ENCODE measurements around the gene SRSF5.
"Not testable (repeated sequence)": the region's sequence is repeated elsewhere in the genome, so short reads cannot be mapped to it uniquely, and the experiment has no call there.

SRSF5 gene

DNA sequence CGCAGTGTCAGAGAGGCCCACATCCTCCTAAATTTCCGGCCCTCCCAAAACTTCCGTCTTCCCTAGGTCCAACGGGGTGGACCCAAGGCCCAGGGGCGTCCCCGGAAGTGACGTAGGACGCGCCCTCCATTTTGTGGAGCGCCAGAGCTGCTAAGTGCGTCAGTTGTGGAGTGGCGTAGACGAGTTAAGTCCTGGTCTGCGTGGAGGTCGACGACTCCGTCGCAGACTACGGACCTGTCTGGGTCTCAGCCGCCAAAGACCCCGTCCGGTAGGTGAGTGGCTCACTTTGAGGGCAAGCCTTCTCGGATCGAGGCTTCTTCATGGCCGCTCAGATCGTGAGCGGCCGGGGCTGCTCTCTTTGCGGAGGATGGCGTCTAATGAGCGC, at the start of gene SRSF5:
Gene SRSF5 (plus strand): TSS at position 159 of the 385 bp plus-strand sequence. CDS start 1,015 bp downstream, outside the sequence.
- peak; percentile 87 to 90 for DNase-seq

DNA sequence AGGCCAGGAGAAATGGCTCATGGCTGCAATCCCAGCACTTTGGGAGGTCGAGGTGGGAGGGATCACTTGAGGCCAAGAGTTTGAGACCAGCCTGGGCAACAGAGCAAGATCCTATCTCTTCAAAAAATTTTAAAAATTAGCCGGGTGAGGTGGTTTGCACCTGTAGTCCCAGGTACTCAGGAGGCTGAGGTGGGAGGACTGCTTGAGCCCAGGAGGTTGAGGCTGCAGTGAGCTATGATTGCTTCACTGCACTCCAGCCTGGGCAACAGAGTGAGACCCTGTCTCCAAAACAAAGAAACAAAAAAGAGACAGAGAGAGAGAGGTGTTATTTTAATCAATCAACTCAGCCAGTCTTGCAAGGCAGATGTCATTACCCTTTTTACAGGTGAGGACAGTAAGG, 48.3 kb upstream of the SRSF5 start:
- not testable (repeated sequence) for DNase-seq

- no peak for DNase-seq
Observed at GRCh38 chr14:69719501-69719951, 47.4 kb upstream of the SRSF5 start.

GRCh38 chr14:69720912-69721311, 46.0 kb upstream of the SRSF5 start:
- no peak for DNase-seq

DNA sequence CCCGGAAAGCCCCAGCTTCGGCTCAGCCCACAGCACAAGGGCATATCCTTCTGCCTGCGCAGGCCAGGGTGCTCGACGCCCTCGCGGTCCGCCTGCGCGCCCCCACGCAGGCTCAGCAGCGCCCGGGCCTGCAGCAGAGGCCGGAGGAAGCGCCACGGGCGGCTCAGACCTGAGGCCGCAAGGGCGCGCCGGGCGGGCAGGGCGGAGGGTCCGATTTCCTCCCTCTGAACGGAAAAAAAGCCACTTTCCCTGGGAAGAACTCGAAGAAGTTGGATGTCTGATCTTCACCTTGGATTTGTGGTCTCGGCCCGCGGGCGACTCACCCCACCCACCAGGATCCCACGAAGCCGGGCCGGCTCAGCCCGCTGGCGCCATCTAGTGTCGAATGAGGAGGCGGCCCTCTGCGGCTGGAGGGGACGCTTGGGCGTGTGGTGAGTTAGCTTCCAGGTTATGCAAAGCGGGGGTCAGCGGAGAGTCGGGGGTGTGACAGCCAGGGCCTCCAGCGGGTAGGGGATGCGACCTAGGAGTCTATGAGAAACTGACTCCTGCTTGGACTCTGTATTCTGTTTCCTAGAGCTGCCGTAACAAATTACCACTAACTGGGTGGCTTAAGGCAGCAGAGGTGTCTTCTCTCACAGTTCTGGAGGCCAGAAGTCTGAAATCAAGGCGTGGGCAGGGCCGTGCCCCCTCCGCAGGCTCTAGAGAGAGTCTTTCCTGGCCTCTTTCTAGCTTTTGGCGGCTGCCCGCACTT, 40.0 kb upstream of the SRSF5 start:
- peak; percentile 80 to 82 for DNase-seq

GRCh38 chr14:69727860-69728259, 39.1 kb upstream of the SRSF5 start:
- no peak for DNase-seq

- DNase-seq: not testable (repeated sequence)
Observed at GRCh38 chr14:69731919-69732598, 34.9 kb upstream of the SRSF5 start.

DNA sequence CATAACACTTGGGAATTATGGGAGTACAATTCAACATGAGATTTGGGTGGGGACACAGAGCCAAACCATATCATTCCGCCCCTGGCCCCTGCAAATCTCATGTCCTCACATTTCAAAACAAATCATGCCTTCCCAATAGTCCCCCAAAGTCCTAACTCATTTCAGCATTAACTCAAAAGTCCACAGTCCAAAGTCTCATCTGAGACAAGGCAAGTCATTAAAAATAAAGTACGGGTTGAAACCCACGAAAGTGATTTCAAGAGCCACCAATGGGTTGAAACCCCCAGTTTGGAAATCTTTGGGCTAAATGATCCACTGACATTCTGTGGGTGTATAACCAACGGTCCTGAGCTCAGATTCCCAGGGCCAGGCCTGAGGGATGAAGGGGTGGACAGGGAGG, 30.5 kb upstream of the SRSF5 start:
- not testable (repeated sequence) for DNase-seq

- DNase-seq: no peak
Observed at GRCh38 chr14:69741055-69741454, 25.9 kb upstream of the SRSF5 start.

- DNase-seq: no peak
Observed at GRCh38 chr14:69749956-69750355, 17.0 kb upstream of the SRSF5 start.

- no peak for DNase-seq
Observed at GRCh38 chr14:69750495-69750894, 16.4 kb upstream of the SRSF5 start.

DNA sequence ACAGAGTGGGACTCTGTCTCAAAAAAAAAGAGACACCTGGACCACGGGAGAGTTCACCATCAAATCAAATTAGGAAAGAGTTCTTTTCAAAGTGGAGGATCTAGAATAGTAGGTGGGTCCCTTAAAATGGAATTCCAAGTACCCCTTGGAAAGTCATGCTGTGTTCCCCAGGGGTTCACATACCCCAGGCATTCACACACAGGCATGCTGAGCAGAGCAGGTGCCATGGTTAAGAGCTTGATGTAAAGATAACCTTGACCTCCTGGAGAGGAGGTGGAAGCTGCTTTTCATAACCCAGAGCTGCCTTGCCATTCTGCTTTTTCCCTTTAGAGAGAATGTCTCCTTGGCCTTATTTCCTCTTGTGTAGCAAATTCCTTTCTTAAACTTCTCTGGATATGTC, 14.2 kb upstream of the SRSF5 start:
- DNase-seq: no peak

DNA sequence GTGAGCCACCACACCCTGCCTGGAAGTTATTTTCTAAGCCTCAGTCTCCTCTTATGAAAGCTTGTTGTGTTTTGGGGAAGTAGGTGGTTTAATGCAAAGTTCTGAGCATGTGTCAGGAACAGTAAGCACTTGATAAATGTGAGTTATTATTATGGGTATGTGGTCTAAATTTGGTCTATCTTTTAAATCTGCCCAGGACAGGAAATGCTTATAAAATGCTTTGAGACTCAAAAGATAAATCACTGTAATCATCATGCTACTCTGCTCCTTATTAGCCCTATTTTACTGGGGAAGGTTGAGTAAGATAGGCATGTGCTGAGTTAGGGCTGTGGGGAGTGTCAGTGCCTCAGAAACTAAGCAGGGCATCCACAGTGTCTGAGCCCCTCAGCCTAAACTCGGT, 13.1 kb upstream of the SRSF5 start:
- DNase-seq: no peak

DNA sequence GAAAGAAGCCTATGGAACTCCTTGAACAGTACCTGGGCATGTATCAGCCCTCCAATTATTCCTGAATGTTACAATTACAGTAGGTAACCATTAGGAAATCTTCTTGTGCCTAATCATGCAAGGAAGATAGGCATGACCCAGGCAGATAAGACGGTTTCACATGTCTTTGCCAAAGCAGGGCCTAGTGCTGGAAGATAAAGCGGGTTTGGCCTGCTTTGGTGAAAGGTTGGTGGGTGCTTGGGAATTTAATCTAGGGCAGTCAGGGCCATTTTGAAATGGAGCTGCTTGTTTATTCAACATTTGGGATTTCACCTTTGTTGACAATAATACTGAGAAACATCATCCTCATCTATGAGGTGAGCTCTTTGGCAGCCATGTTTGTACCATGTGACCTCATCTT, 12.5 kb upstream of the SRSF5 start:
- no peak for DNase-seq

DNA sequence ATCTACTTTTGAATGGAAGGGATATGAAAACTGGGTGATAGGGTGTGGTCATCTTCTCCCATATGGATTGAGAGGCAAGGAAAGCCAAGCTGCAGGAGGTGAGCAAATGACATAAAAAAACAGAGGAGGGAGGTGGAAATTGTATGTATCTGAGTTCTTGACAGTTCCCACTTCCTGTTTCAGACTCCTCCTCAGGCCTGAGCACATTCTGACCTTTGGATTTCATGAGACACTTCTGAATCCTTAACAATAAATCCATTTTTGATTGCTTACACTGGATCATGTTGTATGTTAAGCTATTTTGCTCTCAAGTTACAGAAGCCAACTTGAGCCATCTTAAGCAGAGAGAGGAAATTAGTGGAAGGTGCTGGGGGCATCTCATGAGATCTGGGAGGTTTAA, 11.6 kb upstream of the SRSF5 start:
- DNase-seq: no peak

- DNase-seq: no peak
Observed at GRCh38 chr14:69755784-69756183, 11.2 kb upstream of the SRSF5 start.

- no peak for DNase-seq
Observed at GRCh38 chr14:69756298-69756697, 10.6 kb upstream of the SRSF5 start.

DNA sequence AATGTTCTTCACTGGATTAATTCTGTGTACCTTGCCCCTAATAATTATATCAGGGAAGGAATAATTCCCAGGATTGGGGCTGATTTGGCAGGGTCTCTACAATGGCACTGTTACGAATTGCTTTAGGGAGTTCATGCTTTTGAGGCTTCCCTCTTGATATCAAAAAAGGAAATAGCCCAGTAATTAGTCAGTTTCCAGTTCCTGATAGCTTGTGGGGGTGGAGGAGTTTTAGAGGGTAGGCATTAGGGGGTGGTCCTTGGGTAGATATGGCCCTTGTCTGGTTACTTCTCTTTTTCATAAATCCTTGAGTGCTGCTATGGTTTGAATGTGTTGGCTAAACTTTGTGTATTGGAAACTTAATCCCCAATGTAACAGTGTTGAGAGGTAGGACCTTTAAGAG, 6.1 kb upstream of the SRSF5 start:
- DNase-seq: no peak

DNA sequence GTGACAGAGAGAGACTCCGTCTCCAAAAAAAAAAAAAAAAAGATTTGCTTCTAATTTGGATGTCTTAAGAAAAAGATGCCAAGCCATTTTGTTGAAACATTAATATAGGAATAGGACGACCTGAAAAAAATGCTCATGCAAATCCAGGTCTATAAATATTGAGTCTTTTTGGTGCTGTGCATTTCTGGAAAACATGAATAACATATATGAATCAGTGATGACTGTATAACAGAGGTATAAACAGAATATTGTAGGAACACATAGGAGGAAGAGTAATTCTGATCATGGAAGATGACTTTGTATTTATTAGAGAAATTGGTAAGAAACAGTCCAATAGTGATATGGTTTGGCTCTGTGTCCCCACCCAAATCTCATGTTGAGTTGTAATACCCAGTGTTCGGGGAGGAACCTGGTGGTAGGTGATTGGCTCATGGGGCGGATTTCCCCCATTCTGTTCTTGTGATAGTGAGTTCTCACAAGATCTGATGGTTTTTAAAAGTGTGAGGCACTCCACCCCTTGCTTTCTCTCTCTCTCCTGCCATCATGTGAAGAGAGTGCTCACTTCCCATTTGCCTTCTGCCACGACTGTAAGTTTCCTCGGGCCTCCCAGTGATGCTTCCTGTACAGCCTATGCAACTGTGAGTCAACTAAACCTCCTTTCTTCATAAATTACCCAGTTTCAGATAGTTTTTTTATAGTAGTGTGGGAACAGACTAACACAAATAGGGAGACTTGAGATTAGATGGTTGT, 3.0 kb upstream of the SRSF5 start:
- DNase-seq: no peak

DNA sequence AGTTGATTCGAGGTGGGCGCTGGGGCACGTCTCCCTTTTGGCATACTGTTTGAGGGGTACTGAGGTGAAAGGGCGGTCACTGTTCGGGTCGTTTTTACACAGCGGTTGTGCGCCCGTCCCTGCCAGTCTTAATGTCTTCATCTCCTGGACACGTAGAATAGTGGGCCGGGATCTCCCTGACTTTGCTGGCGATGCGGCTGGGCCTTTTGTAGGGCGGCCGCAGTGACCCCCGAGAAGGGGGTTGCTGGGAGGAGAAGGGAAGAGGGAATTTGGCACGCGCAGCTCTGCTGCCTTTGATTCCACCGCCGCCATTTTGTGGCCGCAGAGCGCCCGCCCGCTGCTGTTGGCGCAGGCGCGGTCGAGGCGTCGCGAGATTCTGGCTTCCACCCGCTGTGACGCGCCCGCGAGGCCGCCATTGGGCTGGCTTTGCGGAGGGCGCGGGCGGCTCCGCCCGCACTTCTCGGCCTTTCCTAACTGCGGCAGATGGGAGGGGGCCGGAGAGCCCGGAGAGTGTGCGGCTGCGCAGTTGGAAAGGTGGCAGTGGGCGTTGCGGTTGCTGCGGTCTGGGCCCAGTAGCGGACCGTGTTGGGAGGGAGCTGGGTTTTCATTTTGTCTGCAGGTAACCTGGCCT, 542 bp downstream of the SRSF5 start:
- DNase-seq: peak; percentile 82 to 85

DNA sequence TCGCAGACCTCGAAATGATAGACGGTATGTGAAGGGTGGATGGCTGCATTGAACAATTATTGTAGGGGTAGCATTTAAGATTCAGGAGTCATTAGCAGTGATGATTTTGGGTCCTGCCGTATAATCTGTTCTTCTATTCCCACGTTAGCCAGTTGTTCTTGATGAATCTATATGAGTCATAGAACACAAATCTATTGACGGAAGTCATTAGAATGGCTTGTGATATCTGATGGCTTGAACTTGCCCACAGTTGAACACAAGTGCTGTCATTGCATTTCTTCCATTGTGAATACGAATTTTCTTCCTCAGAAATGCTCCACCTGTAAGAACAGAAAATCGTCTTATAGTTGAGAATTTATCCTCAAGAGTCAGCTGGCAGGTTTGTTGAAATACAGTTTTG, 1.9 kb downstream of the SRSF5 start:
- DNase-seq: no peak

GRCh38 chr14:69769623-69770022, 2.7 kb downstream of the SRSF5 start:
- DNase-seq: no peak

DNA sequence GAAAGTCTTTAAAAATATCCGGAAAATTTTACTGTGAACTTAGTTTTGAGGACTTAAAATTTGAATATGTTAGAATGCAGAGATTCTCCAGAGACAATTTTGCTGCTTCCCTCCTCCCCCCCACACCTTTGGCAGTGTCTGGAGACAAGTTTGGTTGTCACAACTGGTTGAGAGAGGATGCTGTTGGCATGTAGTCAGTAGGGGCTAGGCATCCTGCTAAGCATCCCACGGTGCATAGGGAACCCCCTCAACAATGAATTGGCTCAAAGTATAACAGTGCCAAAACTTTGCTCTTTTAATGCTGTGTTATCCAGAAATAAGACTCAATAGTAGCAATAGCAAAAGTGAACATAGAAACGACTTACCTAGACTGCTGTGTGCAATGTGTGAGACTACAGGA, 3.6 kb downstream of the SRSF5 start:
- DNase-seq: no peak
